ENCODE data around the gene ATP6V1D. TPM values are rescaled to one million over a fixed set of nuclear protein-coding genes. Genes with fewer than 3 reads are reported as not detected.

ATP6V1D gene
- total and polyA plus RNA-seq, 3 donors from 2014 or later: 68.0 to 103 (median 75.6) TPM

- WGBS, 2 donors: 68 to 83% methylated on average over 2 of the region's 2 CpGs
These were observed 27.6 kb upstream of the ATP6V1D start for GRCh38 chr14:67387195-67387594.

GRCh38 chr14:67385618-67386017 is 26.0 kb upstream of the ATP6V1D start:
- TF ChIP-seq CTCF (IDR thresholded peaks at IDR 0.05) (no peak), POLR2A (IDR thresholded peaks at IDR 0.05) (no peak)

More at GRCh38 chr14:67387195-67387594, 27.6 kb upstream of the ATP6V1D start:
- no peaks in the 10 kb centered on the region for H3K9me3 ChIP-seq
- H3K36me3 ChIP-seq (ENCODE audit: low read depth, missing control alignments): no peaks in the 10 kb centered on the region
- H3K27ac ChIP-seq: no peak overlapping the region
- no peak for DNase-seq
- no peaks in the 10 kb centered on the region for H3K27me3 ChIP-seq
- no peak overlapping the region for H3K4me3 ChIP-seq
- TF ChIP-seq POLR2A (IDR thresholded peaks at IDR 0.05) (no peak), CTCF (IDR thresholded peaks at IDR 0.05) (no peak)
- H3K4me1 ChIP-seq: peaks cover 3% of the 10 kb centered on the region
- intact Hi-C loops (cut with DNase I; ENCODE audit: low total_unique reads): no loop called here

GRCh38 chr14:67385120-67385519 is 25.5 kb upstream of the ATP6V1D start:
- TF ChIP-seq POLR2A (IDR thresholded peaks at IDR 0.05) (no peak), CTCF (IDR thresholded peaks at IDR 0.05) (no peak)
- Histone ChIP-seq H3K9me3 (no peaks in the 10 kb centered on the region), H3K27me3 (no peaks in the 10 kb centered on the region), H3K27ac (no peak overlapping the region), H3K36me3 (ENCODE audit: low read depth, missing control alignments) (no peaks in the 10 kb centered on the region), H3K4me3 (no peak overlapping the region), H3K4me1 (peaks cover 3% of the 10 kb centered on the region)
- 86 to 89% methylated on average over 2 of the region's 2 CpGs for WGBS, 2 donors
- DNase-seq: no peak
- intact Hi-C loops (cut with DNase I; ENCODE audit: low total_unique reads): no loop called here

More at GRCh38 chr14:67385618-67386017, 26.0 kb upstream of the ATP6V1D start:
- Histone ChIP-seq H3K36me3 (ENCODE audit: low read depth, missing control alignments) (no peaks in the 10 kb centered on the region), H3K27ac (no peak overlapping the region), H3K27me3 (no peaks in the 10 kb centered on the region), H3K4me1 (peaks cover 3% of the 10 kb centered on the region), H3K4me3 (no peak overlapping the region), H3K9me3 (no peaks in the 10 kb centered on the region)
- intact Hi-C loops (cut with DNase I; ENCODE audit: low total_unique reads): no loop called here
- WGBS, 2 donors: 76 to 89% methylated on average over 2 of the region's 2 CpGs
- no peak for DNase-seq

GRCh38 chr14:67377916-67378315 is 18.3 kb upstream of the ATP6V1D start:
- H3K27ac ChIP-seq: no peak overlapping the region
- no peaks in the 10 kb centered on the region for H3K27me3 ChIP-seq
- no peaks in the 10 kb centered on the region for H3K9me3 ChIP-seq
- no peak for TF ChIP-seq CTCF (IDR thresholded peaks at IDR 0.05)
- no peak for DNase-seq
- H3K4me1 ChIP-seq: no peaks in the 10 kb centered on the region
- H3K36me3 ChIP-seq (ENCODE audit: low read depth, missing control alignments): no peaks in the 10 kb centered on the region
- intact Hi-C loops (cut with DNase I; ENCODE audit: low total_unique reads): no loop called here
- H3K4me3 ChIP-seq: no peak overlapping the region

GRCh38 chr14:67373347-67373746 is 13.7 kb upstream of the ATP6V1D start:
- no peak overlapping the region for H3K27ac ChIP-seq
- WGBS, 2 donors: 82 to 87% methylated on average over 2 of the region's 2 CpGs
- TF ChIP-seq CTCF (IDR thresholded peaks at IDR 0.05) (no peak), POLR2A (IDR thresholded peaks at IDR 0.05) (no peak)
- DNase-seq: no peak
- H3K27me3 ChIP-seq: no peaks in the 10 kb centered on the region
- H3K36me3 ChIP-seq (ENCODE audit: low read depth, missing control alignments): no peaks in the 10 kb centered on the region
- H3K9me3 ChIP-seq: no peaks in the 10 kb centered on the region
- H3K4me3 ChIP-seq: no peak overlapping the region
- intact Hi-C loops (cut with DNase I; ENCODE audit: low total_unique reads): no loop called here
- H3K4me1 ChIP-seq: no peaks in the 10 kb centered on the region
